ENCODE data around the gene SPTBN4.

Gene SPTBN4

GRCh38 chr19:40607311-40608239 is 140.8 kb downstream of the SPTBN4 start:
- no peak for DNase-seq

- no peak for DNase-seq
Observed at GRCh38 chr19:40608240-40608621, 141.4 kb downstream of the SPTBN4 start.

- no peak for DNase-seq
Observed at GRCh38 chr19:40608957-40609356, 142.2 kb downstream of the SPTBN4 start.

GRCh38 chr19:40609561-40610395 is 143.0 kb downstream of the SPTBN4 start:
- no peak for DNase-seq

- DNase-seq = no peak
Observed at GRCh38 chr19:40610396-40611064, 143.7 kb downstream of the SPTBN4 start.

- peak; percentile 33 for DNase-seq
Observed at GRCh38 chr19:40611096-40611495, 144.3 kb downstream of the SPTBN4 start.

- no peak for DNase-seq
Observed at GRCh38 chr19:40611900-40612698, 145.3 kb downstream of the SPTBN4 start.

GRCh38 chr19:40612831-40613689 is 146.3 kb downstream of the SPTBN4 start:
- DNase-seq = no peak

GRCh38 chr19:40613690-40614621 is 147.2 kb downstream of the SPTBN4 start:
- peak; percentile 92 for DNase-seq

GRCh38 chr19:40614622-40615411 is 148.0 kb downstream of the SPTBN4 start:
- DNase-seq = peak; percentile 50

GRCh38 chr19:40616178-40616577 is 149.4 kb downstream of the SPTBN4 start:
- DNase-seq = no peak

- no peak for DNase-seq
Observed at GRCh38 chr19:40616941-40617340, 150.1 kb downstream of the SPTBN4 start.

- no peak for DNase-seq
Observed at GRCh38 chr19:40617961-40618360, 151.2 kb downstream of the SPTBN4 start.

GRCh38 chr19:40619333-40620160 is 152.7 kb downstream of the SPTBN4 start:
- DNase-seq = no peak

GRCh38 chr19:40620161-40620485 is 153.3 kb downstream of the SPTBN4 start:
- DNase-seq = no peak

- no peak for DNase-seq
Observed at GRCh38 chr19:40621283-40621682, 154.5 kb downstream of the SPTBN4 start.

- no peak for DNase-seq
Observed at GRCh38 chr19:40621966-40622772, 155.4 kb downstream of the SPTBN4 start.

- DNase-seq = no peak
Observed at GRCh38 chr19:40622773-40623075, 155.9 kb downstream of the SPTBN4 start.

All from NCI-H510A (cell line).